Measurements from ENCODE around the gene LIMS1. TPM values are rescaled to one million over a fixed set of nuclear protein-coding genes. Genes with fewer than 3 reads are reported as not detected.
"Not testable (repeated sequence)": the region's sequence is repeated elsewhere in the genome, so short reads cannot be mapped to it uniquely, and the experiment has no call there.

Gene LIMS1
- total and polyA plus RNA-seq, 2 donors (not counting 3 experiments of a cell fraction or from before 2014, with no cell fraction given): 153 to 229 TPM

GRCh38 chr2:108657517-108657916, 123.2 kb downstream of the LIMS1 start:
- H3K4me2 ChIP-seq (ENCODE audit: insufficient read depth, low read length): peak overlapping the region; percentile 10
- H3K27ac ChIP-seq (ENCODE audit: insufficient read depth, low read depth, low read length); POLR2A ChIA-PET; H3K9ac ChIP-seq (replicated peaks; ENCODE audit: extremely low read depth, insufficient read depth, low read length); H3K36me3 ChIP-seq (ENCODE audit: control insufficient read depth in 2 of 2, extremely low read depth in 1 of 2, insufficient read depth in 2 of 2, low read length in 2 of 2); H3K9me1 ChIP-seq (replicated peaks; ENCODE audit: control insufficient read depth, extremely low read depth, insufficient read depth, low read length); dilution Hi-C loops (cut with MboI; ENCODE audit: extremely low pct_ligation_motif_present, low sequenced_read_pairs); BruUV-seq (replicated peaks); H4K20me1 ChIP-seq (replicated peaks; ENCODE audit: control insufficient read depth, extremely low read depth, insufficient read depth, low read length); intact Hi-C loops (cut with micrococcal nuclease); CTCF ChIA-PET; DNase-seq (ENCODE audit: low read depth, low spot score); FAIRE-seq; H3K9me3 ChIP-seq (replicated peaks; ENCODE audit: control insufficient read depth, insufficient read depth, low read length); H3K27me3 ChIP-seq (ENCODE audit: control insufficient read depth in 2 of 2, insufficient read depth in 2 of 2, low read length in 2 of 2); H3K79me2 ChIP-seq (ENCODE audit: control insufficient read depth, insufficient read depth, low read length); H2AFZ ChIP-seq (ENCODE audit: low read depth, low read length): not testable (repeated sequence)
- peaks cover 26% of the 10 kb centered on the region for H3K4me1 ChIP-seq (ENCODE audit: control insufficient read depth, extremely low read depth, insufficient read depth, low read length)
- peak overlapping the region in 2 of 3 experiments; percentile 8 to 27 for H3K4me3 ChIP-seq (replicated peaks in 1 of 3; ENCODE audit: insufficient read depth in 1 of 3, low read depth in 1 of 3, low read length in 3 of 3)

GRCh38 chr2:108658553-108658952, 124.3 kb downstream of the LIMS1 start:
- H3K4me3 ChIP-seq (replicated peaks in 1 of 3; ENCODE audit: insufficient read depth in 1 of 3, low read depth in 1 of 3, low read length in 3 of 3); POLR2A ChIA-PET; CTCF ChIA-PET; H3K9ac ChIP-seq (replicated peaks; ENCODE audit: extremely low read depth, insufficient read depth, low read length); H3K36me3 ChIP-seq (ENCODE audit: control insufficient read depth in 2 of 2, extremely low read depth in 1 of 2, insufficient read depth in 2 of 2, low read length in 2 of 2); H3K9me3 ChIP-seq (replicated peaks; ENCODE audit: control insufficient read depth, insufficient read depth, low read length); intact Hi-C loops (cut with micrococcal nuclease); H3K4me2 ChIP-seq (ENCODE audit: insufficient read depth, low read length); H3K27ac ChIP-seq (ENCODE audit: insufficient read depth, low read depth, low read length); dilution Hi-C loops (cut with MboI; ENCODE audit: extremely low pct_ligation_motif_present, low sequenced_read_pairs); H2AFZ ChIP-seq (ENCODE audit: low read depth, low read length); FAIRE-seq; BruUV-seq (replicated peaks); H4K20me1 ChIP-seq (replicated peaks; ENCODE audit: control insufficient read depth, extremely low read depth, insufficient read depth, low read length); H3K27me3 ChIP-seq (ENCODE audit: control insufficient read depth in 2 of 2, insufficient read depth in 2 of 2, low read length in 2 of 2); H3K9me1 ChIP-seq (replicated peaks; ENCODE audit: control insufficient read depth, extremely low read depth, insufficient read depth, low read length); DNase-seq (ENCODE audit: low read depth, low spot score): not testable (repeated sequence)
- H3K4me1 ChIP-seq (ENCODE audit: control insufficient read depth, extremely low read depth, insufficient read depth, low read length): peaks cover 29% of the 10 kb centered on the region
- peaks cover 14% of the 10 kb centered on the region for H3K79me2 ChIP-seq (ENCODE audit: control insufficient read depth, insufficient read depth, low read length)

DNA sequence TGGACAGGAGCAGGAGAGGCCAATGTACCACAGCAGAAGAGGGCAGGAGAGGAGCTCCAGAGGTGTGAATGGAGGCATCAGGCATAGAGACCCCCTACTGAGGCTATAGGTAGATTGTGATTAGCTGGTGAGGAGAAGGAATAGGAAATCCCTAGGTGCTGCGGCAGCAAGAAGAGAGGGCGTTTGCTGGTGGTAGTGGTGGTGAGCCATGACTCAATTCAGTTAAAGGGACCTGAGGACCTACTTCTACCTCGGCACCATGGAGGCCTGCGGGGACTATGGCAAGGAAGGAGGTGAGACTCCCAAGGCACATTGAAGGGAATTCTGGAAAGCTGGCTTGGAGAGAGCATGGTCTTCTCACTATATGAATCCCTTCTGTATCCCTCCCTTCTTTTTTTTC, 127.2 kb downstream of the LIMS1 start:
- intact Hi-C loops (cut with micrococcal nuclease); dilution Hi-C loops (cut with MboI; ENCODE audit: extremely low pct_ligation_motif_present, low sequenced_read_pairs): not testable (repeated sequence)

More for the DNA sequence above, 127.2 kb downstream of the LIMS1 start:
- H2AFZ ChIP-seq (ENCODE audit: low read depth, low read length); H3K27me3 ChIP-seq (ENCODE audit: control insufficient read depth in 2 of 2, insufficient read depth in 2 of 2, low read length in 2 of 2); H3K4me2 ChIP-seq (ENCODE audit: insufficient read depth, low read length); H3K9me1 ChIP-seq (replicated peaks; ENCODE audit: control insufficient read depth, extremely low read depth, insufficient read depth, low read length); H3K4me3 ChIP-seq (replicated peaks in 1 of 3; ENCODE audit: insufficient read depth in 1 of 3, low read depth in 1 of 3, low read length in 3 of 3); H3K36me3 ChIP-seq (ENCODE audit: control insufficient read depth in 2 of 2, extremely low read depth in 1 of 2, insufficient read depth in 2 of 2, low read length in 2 of 2); BruUV-seq (replicated peaks); DNase-seq (ENCODE audit: low read depth, low spot score); H4K20me1 ChIP-seq (replicated peaks; ENCODE audit: control insufficient read depth, extremely low read depth, insufficient read depth, low read length); FAIRE-seq; H3K9ac ChIP-seq (replicated peaks; ENCODE audit: extremely low read depth, insufficient read depth, low read length); H3K9me3 ChIP-seq (replicated peaks; ENCODE audit: control insufficient read depth, insufficient read depth, low read length): not testable (repeated sequence)
- Histone ChIP-seq H3K27ac (ENCODE audit: insufficient read depth, low read depth, low read length) (peak overlapping the region; percentile 61), H3K4me1 (ENCODE audit: control insufficient read depth, extremely low read depth, insufficient read depth, low read length) (peaks cover 28% of the 10 kb centered on the region), H3K79me2 (ENCODE audit: control insufficient read depth, insufficient read depth, low read length) (peaks cover 16% of the 10 kb centered on the region)
- CTCF ChIA-PET: interaction anchor here (3.3 kb wide), 1 partner anchor 25 kb away, joined by 13 read pairs; no protein-coding TSS in a partner anchor
- POLR2A ChIA-PET: interaction anchor here (1.6 kb wide), 1 partner anchor 25 kb away, joined by 8 read pairs; no protein-coding TSS in a partner anchor

Measured in endothelial cell of umbilical vein (primary cell).